Thyroid gland (tissue), 4 donors: ENCODE measurements around the gene HLF.

Source experiments
- POLR2A ChIP-seq, 2 donors: fragments of 450-650 bp; IDR thresholded peaks; one replicate each; pipeline ENCODE4 v1.6.1; 2017; ENCODE audit warnings: antibody characterized with exemption in 2 of 2, mild to moderate bottlenecking in 2 of 2, moderate library complexity in 1 of 2
- TF ChIP-seq, protein P1 (sequence below), 6 experiments: fragments of 200-600 bp in 3 of 6; fragments of 450-650 bp in 3 of 6; sonication (generic) in 3 of 6; IDR thresholded peaks; one replicate each; pipeline ENCODE4 v1.5.1; 2016 to 2019; ENCODE audit warnings: antibody characterized with exemption in 6 of 6, mild to moderate bottlenecking in 2 of 6, inconsistent platforms in 1 of 6, moderate library complexity in 1 of 6

DNA sequence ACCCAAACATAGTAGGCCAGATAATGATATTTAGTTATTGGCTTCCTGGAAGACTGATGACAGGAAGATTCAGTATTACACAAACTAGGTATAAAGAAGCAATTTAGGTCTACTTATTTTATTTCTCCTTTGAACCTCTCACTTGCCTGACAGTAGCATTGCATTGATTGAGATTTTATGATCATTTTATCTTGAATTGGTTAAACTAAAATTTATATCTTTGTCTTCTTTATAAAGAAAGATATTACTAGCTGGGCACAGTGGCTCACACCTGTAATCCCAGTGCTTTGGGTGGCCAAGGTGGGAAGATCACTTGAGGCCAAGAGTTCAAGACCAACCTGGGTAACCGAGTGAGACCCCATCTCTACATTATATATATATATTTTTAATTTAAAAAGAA, 14.4 kb downstream of the HLF start:
- TF ChIP-seq, protein P1, sequence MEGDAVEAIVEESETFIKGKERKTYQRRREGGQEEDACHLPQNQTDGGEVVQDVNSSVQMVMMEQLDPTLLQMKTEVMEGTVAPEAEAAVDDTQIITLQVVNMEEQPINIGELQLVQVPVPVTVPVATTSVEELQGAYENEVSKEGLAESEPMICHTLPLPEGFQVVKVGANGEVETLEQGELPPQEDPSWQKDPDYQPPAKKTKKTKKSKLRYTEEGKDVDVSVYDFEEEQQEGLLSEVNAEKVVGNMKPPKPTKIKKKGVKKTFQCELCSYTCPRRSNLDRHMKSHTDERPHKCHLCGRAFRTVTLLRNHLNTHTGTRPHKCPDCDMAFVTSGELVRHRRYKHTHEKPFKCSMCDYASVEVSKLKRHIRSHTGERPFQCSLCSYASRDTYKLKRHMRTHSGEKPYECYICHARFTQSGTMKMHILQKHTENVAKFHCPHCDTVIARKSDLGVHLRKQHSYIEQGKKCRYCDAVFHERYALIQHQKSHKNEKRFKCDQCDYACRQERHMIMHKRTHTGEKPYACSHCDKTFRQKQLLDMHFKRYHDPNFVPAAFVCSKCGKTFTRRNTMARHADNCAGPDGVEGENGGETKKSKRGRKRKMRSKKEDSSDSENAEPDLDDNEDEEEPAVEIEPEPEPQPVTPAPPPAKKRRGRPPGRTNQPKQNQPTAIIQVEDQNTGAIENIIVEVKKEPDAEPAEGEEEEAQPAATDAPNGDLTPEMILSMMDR (IDR thresholded peaks at IDR 0.05): no peak
- no peak for TF ChIP-seq POLR2A (IDR thresholded peaks at IDR 0.05)
